Vagina (tissue), 2 donors: Measurements from ENCODE around the gene CAND2.

Source experiments
- POLR2A ChIP-seq, 2 donors: fragments of 450-650 bp; IDR thresholded peaks; one replicate each; pipeline ENCODE4 v1.6.1; 2017; ENCODE audit warnings: antibody characterized with exemption in 2 of 2, mild to moderate bottlenecking in 2 of 2, moderate library complexity in 2 of 2
- TF ChIP-seq, protein P1 (sequence below), 3 experiments: fragments of 450-650 bp in 2 of 3; fragments of 200-600 bp in 1 of 3; sonication (generic) in 1 of 3; IDR thresholded peaks; one replicate each; pipeline ENCODE4 v1.5.1; 2017 to 2019; ENCODE audit warnings: antibody characterized with exemption in 3 of 3, mild to moderate bottlenecking in 2 of 3, moderate library complexity in 2 of 3

DNA sequence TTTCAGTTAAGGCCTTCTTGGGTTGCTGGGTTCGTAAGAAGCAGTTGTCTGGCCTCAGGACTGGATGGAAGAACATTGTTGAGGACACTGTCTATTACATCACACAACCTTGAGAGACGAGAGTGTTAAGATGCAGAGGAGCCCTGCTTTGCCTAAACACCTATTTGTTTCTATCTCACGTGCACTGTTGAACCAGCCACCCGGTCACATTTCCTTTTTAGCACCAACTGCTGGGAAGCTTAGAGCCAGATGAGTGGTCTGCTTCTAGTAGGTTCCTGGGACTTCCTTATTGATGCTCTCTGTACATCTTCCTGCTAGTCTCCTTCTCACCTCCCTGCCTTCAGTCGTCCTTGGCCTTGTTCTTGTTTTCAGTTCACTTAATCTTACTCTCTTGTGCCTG lies 22.3 kb downstream of the CAND2 start:
- TF ChIP-seq POLR2A (IDR thresholded peaks at IDR 0.05): no peak
- TF ChIP-seq, protein P1, sequence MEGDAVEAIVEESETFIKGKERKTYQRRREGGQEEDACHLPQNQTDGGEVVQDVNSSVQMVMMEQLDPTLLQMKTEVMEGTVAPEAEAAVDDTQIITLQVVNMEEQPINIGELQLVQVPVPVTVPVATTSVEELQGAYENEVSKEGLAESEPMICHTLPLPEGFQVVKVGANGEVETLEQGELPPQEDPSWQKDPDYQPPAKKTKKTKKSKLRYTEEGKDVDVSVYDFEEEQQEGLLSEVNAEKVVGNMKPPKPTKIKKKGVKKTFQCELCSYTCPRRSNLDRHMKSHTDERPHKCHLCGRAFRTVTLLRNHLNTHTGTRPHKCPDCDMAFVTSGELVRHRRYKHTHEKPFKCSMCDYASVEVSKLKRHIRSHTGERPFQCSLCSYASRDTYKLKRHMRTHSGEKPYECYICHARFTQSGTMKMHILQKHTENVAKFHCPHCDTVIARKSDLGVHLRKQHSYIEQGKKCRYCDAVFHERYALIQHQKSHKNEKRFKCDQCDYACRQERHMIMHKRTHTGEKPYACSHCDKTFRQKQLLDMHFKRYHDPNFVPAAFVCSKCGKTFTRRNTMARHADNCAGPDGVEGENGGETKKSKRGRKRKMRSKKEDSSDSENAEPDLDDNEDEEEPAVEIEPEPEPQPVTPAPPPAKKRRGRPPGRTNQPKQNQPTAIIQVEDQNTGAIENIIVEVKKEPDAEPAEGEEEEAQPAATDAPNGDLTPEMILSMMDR (IDR thresholded peaks at IDR 0.05): no peak
